HFF-Myc (cell line): ENCODE data around the gene KRT222.

Experiments
- DNase-seq: peaks from one replicate; pipeline ENCODE4 v3.0.0-alpha.2; 2011; ENCODE audit warnings: low read depth; ENCODE audit errors: extremely low read depth
- H3K4me3 ChIP-seq: replicated peaks from 2 replicates; pipeline ENCODE4 v1.5.1; 2011; ENCODE audit warnings: low read depth, mild to moderate bottlenecking, control low read depth, low read length
- CTCF ChIP-seq: IDR thresholded peaks from 2 replicates; pipeline ENCODE4 v1.5.1; 2012; ENCODE audit warnings: mild to moderate bottlenecking, low read depth, low read length, control low read depth; ENCODE audit errors: missing control alignments

Gene KRT222

GRCh38 chr17:40666331-40666730 is 1.4 kb upstream of the KRT222 start:
- H3K4me3 ChIP-seq = no peak overlapping the region
- no peak for TF ChIP-seq CTCF
- no peak for DNase-seq

- H3K4me3 ChIP-seq = no peak overlapping the region
- no peak for DNase-seq
- TF ChIP-seq CTCF = no peak
Measured at GRCh38 chr17:40663252-40663651, 1.7 kb downstream of the KRT222 start.

GRCh38 chr17:40659911-40660310 is 5.1 kb downstream of the KRT222 start:
- no peak for DNase-seq
- no peak for TF ChIP-seq CTCF
- no peak overlapping the region for H3K4me3 ChIP-seq

DNA sequence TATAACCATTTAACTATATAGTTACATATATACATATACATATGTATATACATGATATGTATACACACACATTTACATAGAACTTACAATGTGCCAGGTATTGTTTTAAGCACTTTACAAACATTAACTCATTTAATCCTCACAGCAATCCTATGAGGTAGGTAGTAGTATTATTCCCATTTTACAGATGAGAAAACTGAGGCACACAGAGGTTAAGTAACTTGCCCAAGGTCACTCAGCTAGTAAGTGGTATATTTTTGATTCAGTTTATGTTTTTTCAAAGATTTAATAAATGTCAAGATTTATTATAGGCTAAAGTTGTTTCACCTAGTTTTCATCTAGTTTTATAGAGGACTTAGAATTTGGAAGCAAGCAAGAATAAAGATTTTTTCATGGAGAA is 6.6 kb downstream of the KRT222 start:
- no peak for DNase-seq
- H3K4me3 ChIP-seq = no peak overlapping the region
- no peak for TF ChIP-seq CTCF

DNA sequence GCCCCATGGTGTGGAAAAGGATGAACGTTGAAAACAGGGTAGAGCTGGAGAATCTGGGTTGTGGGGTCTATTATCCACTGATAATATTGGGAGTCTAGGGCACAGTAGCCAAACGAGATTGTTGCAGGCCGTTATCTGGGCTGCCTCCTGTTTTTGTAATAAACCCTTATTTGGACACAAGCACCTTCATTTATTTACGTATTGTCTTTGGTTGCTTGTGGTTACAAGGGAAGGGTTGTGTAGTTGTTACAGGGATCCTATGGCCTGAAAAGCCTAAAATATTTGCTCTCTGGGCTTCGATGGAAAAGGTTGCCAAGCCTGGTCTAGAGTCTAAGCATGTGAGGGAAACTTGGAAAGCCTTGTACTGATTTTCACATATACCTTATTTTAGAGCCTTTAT is 13.0 kb downstream of the KRT222 start:
- no peak for TF ChIP-seq CTCF
- H3K4me3 ChIP-seq = no peak overlapping the region
- no peak for DNase-seq

GRCh38 chr17:40648384-40648968 is 16.5 kb downstream of the KRT222 start:
- peak overlapping the region; percentile 92 for H3K4me3 ChIP-seq
- TF ChIP-seq CTCF = no peak
- DNase-seq = no peak

- H3K4me3 ChIP-seq = peak within 1 kb of the TSS; percentile 92
- TF ChIP-seq CTCF = no peak
- peak; percentile 32 for DNase-seq
Measured at GRCh38 chr17:40647624-40648383, 17.2 kb downstream of the KRT222 start, which contains the start of gene SMARCE1. Gene SMARCE1, minus strand, starts transcription at chr17:40647818. Its CDS starts 2,016 bp downstream, at chr17:40645802.
